ENCODE measurements around the gene PTPRT. TPM values are rescaled to one million over a fixed set of nuclear protein-coding genes. Genes with fewer than 3 reads are reported as not detected.

Gene PTPRT
- total RNA-seq, 1 donor, result under 0.01 TPM

- no peaks in the 10 kb centered on the region for H3K4me1 ChIP-seq (ENCODE audit: insufficient read depth, low read length)
- H3K9me3 ChIP-seq (ENCODE audit: low read depth, low read length), result no peaks in the 10 kb centered on the region
- H3K27me3 ChIP-seq (ENCODE audit: insufficient read depth, low read length), result no peaks in the 10 kb centered on the region
- H3K4me3 ChIP-seq (ENCODE audit: low read length), result no peak overlapping the region
These were observed 851.2 kb downstream of the PTPRT start for GRCh38 chr20:42338294-42339201.

- Histone ChIP-seq H3K9me3 (ENCODE audit: low read depth, low read length) (no peaks in the 10 kb centered on the region), H3K4me1 (ENCODE audit: insufficient read depth, low read length) (no peaks in the 10 kb centered on the region), H3K27me3 (ENCODE audit: insufficient read depth, low read length) (no peaks in the 10 kb centered on the region), H3K4me3 (ENCODE audit: low read length) (no peak overlapping the region)
These were observed 853.1 kb downstream of the PTPRT start for GRCh38 chr20:42336576-42336975.

GRCh38 chr20:42319252-42320013 is 870.3 kb downstream of the PTPRT start:
- H3K4me3 ChIP-seq (ENCODE audit: low read length), result no peak overlapping the region
- no peaks in the 10 kb centered on the region for H3K4me1 ChIP-seq (ENCODE audit: insufficient read depth, low read length)
- no peaks in the 10 kb centered on the region for H3K9me3 ChIP-seq (ENCODE audit: low read depth, low read length)
- no peaks in the 10 kb centered on the region for H3K27me3 ChIP-seq (ENCODE audit: insufficient read depth, low read length)

- Histone ChIP-seq H3K4me3 (ENCODE audit: low read length) (no peak overlapping the region), H3K4me1 (ENCODE audit: insufficient read depth, low read length) (no peaks in the 10 kb centered on the region), H3K9me3 (ENCODE audit: low read depth, low read length) (no peaks in the 10 kb centered on the region), H3K27me3 (ENCODE audit: insufficient read depth, low read length) (no peaks in the 10 kb centered on the region)
These were observed 876.0 kb downstream of the PTPRT start for GRCh38 chr20:42313704-42314103.

DNA sequence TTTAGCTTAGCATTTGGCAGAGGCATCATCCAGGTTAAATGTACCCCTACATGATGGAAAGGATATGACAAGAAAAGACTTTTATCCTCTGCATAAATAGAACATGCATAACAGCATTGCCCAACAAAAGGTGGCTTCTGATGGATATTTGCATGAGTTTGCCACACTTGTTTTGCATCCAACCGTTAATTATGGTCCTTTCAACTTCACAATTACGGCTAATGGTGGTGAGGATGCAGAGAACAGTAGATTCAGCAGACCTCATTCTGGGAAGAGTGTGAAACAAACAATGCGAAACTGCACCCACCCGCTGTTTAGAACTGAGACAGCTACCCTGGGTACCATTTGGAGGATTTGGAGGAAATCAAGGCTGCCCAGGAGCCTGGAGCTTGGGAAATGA is 880.7 kb downstream of the PTPRT start:
- H3K27me3 ChIP-seq (ENCODE audit: insufficient read depth, low read length), result no peaks in the 10 kb centered on the region
- H3K9me3 ChIP-seq (ENCODE audit: low read depth, low read length), result no peaks in the 10 kb centered on the region
- H3K4me1 ChIP-seq (ENCODE audit: insufficient read depth, low read length), result no peaks in the 10 kb centered on the region
- H3K4me3 ChIP-seq (ENCODE audit: low read length), result no peak overlapping the region

DNA sequence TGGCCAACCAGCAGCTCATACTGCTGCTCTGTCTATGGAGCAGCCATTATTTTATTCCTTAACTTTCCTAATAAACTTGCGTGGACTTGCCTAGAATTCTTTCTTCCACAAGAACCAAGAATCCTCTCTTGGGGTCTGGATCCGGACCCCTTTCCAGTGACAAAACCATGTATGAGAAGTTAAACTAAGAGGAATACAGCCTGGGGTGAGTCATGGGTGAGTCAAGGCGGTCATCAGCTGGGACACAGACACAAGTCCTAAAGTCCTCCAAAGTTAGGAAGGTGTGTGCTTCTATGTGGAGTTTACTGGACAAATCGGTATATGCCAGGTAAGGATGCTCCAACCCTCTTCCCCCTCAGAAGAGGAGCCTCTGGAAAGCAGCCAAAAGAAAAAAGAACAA is 881.5 kb downstream of the PTPRT start:
- no peaks in the 10 kb centered on the region for H3K9me3 ChIP-seq (ENCODE audit: low read depth, low read length)
- H3K4me3 ChIP-seq (ENCODE audit: low read length), result no peak overlapping the region
- no peaks in the 10 kb centered on the region for H3K27me3 ChIP-seq (ENCODE audit: insufficient read depth, low read length)
- no peaks in the 10 kb centered on the region for H3K4me1 ChIP-seq (ENCODE audit: insufficient read depth, low read length)

DNA sequence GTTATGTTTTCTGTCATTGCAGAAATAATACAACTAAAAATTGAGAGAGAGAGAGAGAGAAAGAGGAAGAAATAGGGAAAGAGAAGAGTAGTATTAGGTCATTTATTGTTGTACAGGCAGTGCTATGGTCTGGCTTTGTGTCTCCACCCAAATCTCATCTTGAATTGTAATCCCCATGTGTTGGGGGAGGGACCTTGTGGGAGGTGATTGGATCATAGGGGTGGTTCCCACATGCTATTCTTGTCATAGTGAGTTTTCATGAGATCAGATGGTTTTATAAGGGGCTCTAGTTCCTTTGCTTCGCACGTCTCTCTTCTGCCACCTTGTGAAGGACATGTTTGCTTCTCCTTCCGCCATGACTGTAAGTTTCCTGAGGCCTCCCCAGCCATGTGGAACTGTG is 894.1 kb downstream of the PTPRT start:
- Histone ChIP-seq H3K4me3 (ENCODE audit: low read length) (no peak overlapping the region), H3K4me1 (ENCODE audit: insufficient read depth, low read length) (no peaks in the 10 kb centered on the region), H3K27me3 (ENCODE audit: insufficient read depth, low read length) (no peaks in the 10 kb centered on the region), H3K9me3 (ENCODE audit: low read depth, low read length) (no peaks in the 10 kb centered on the region)

- H3K9me3 ChIP-seq (ENCODE audit: low read depth, low read length), result no peaks in the 10 kb centered on the region
- no peak overlapping the region for H3K4me3 ChIP-seq (ENCODE audit: low read length)
- H3K27me3 ChIP-seq (ENCODE audit: insufficient read depth, low read length), result no peaks in the 10 kb centered on the region
- H3K4me1 ChIP-seq (ENCODE audit: insufficient read depth, low read length), result no peaks in the 10 kb centered on the region
These were observed 894.7 kb downstream of the PTPRT start for GRCh38 chr20:42294976-42295375.

DNA sequence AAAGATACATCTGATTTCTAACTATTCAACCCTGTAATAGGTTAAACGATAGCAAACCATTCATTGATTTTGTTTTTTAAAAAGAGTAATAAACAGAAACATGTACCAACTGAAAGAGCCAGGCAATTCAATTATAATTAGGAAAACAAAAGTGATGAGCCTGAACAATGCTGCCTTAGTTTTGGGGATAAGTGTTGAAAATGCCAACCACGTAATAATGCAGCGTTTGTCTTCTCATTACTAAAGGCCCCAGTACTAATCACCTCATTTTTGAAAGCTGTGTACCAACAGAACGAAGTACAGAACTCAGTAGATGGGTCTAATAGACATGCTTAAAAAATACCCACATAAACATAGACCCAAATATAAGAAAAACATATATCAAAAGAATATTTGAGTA is 907.9 kb downstream of the PTPRT start:
- no peak overlapping the region for H3K4me3 ChIP-seq (ENCODE audit: low read length)

DNA sequence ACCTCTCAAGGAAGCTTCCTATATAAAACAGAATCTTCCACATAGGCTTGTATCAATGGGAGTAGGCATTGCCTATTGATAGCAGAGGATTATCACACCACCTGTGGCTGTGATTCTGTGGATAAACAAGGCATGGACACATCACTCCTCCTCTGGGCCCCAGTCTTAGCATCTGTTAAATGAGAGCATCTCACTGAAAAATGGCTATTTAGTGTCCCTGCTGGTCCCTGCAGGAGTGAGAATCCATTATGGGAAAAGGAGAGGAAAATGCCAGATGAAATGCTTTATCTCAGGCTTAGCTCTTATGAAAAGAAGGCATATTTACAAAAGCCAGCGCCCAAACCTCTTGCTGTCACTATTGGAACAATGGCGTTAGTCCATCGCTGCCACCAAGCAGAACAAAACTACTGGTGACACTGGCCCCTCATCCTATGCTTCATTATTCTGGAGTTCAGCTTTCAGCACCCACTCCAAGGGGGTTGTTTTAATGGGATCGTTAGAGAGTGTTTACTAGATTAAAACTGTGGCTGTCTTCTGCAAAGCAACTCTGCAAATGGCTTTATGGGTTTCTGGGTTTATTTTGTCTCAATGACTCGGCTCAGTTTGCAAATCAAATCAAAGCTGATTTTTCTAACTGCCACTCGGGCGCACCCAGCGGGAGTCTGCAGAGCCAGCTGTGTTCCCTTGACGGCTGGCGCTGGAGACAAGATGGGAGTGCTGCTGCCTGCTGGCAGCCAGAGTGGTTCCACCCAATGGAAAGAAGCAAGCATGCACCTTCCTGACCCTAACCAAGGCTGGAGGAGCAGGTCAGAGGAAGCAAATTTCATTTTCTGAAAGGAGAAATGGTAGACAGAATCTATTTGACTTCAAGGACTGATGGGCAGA is 912.7 kb downstream of the PTPRT start:
- no peaks in the 10 kb centered on the region for H3K4me1 ChIP-seq (ENCODE audit: insufficient read depth, low read length)
- H3K9me3 ChIP-seq (ENCODE audit: low read depth, low read length), result no peaks in the 10 kb centered on the region
- no peaks in the 10 kb centered on the region for H3K27me3 ChIP-seq (ENCODE audit: insufficient read depth, low read length)
- no peak overlapping the region for H3K4me3 ChIP-seq (ENCODE audit: low read length)

More for the DNA sequence above, 907.9 kb downstream of the PTPRT start:
- no peaks in the 10 kb centered on the region for H3K9me3 ChIP-seq (ENCODE audit: low read depth, low read length)
- no peaks in the 10 kb centered on the region for H3K27me3 ChIP-seq (ENCODE audit: insufficient read depth, low read length)
- no peaks in the 10 kb centered on the region for H3K4me1 ChIP-seq (ENCODE audit: insufficient read depth, low read length)

DNA sequence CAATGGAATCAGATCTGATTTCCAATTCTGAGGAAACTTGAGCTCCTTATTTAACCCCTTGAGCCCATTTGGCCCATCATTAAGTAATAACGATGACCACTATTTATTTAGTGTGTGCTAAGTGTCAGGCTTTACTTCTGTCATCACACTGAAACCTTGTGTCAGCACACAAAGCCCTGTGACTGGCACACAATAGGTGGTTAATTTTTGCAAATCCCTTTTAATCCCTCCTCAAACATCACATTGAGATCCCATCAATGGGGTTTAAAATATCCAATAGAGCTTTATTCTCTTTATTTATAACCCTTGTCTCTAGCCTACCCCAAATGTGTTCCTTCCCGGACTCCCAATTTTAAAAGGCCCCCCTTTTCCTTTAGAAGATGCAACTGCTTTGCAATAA is 914.7 kb downstream of the PTPRT start:
- no peaks in the 10 kb centered on the region for H3K4me1 ChIP-seq (ENCODE audit: insufficient read depth, low read length)
- no peaks in the 10 kb centered on the region for H3K27me3 ChIP-seq (ENCODE audit: insufficient read depth, low read length)
- no peaks in the 10 kb centered on the region for H3K9me3 ChIP-seq (ENCODE audit: low read depth, low read length)
- H3K4me3 ChIP-seq (ENCODE audit: low read length), result no peak overlapping the region

GRCh38 chr20:42272516-42272915 is 917.2 kb downstream of the PTPRT start:
- H3K4me3 ChIP-seq (ENCODE audit: low read length), result no peak overlapping the region
- no peaks in the 10 kb centered on the region for H3K4me1 ChIP-seq (ENCODE audit: insufficient read depth, low read length)
- H3K9me3 ChIP-seq (ENCODE audit: low read depth, low read length), result no peaks in the 10 kb centered on the region
- H3K27me3 ChIP-seq (ENCODE audit: insufficient read depth, low read length), result no peaks in the 10 kb centered on the region

GRCh38 chr20:42270539-42270938 is 919.2 kb downstream of the PTPRT start:
- Histone ChIP-seq H3K27me3 (ENCODE audit: insufficient read depth, low read length) (no peaks in the 10 kb centered on the region), H3K9me3 (ENCODE audit: low read depth, low read length) (no peaks in the 10 kb centered on the region), H3K4me1 (ENCODE audit: insufficient read depth, low read length) (no peaks in the 10 kb centered on the region), H3K4me3 (ENCODE audit: low read length) (no peak overlapping the region)

- no peak overlapping the region for H3K4me3 ChIP-seq (ENCODE audit: low read length)
These were observed 921.8 kb downstream of the PTPRT start for GRCh38 chr20:42267793-42268384.

More at GRCh38 chr20:42267793-42268384, 921.8 kb downstream of the PTPRT start:
- H3K27me3 ChIP-seq (ENCODE audit: insufficient read depth, low read length), result no peaks in the 10 kb centered on the region
- H3K9me3 ChIP-seq (ENCODE audit: low read depth, low read length), result no peaks in the 10 kb centered on the region
- no peaks in the 10 kb centered on the region for H3K4me1 ChIP-seq (ENCODE audit: insufficient read depth, low read length)

Data from mononuclear cell (primary cell).